ENCODE results near the gene MCM6.
"Not testable (repeated sequence)": the region's sequence is repeated elsewhere in the genome, so short reads cannot be mapped to it uniquely, and the experiment has no call there.

MCM6 gene

DNA sequence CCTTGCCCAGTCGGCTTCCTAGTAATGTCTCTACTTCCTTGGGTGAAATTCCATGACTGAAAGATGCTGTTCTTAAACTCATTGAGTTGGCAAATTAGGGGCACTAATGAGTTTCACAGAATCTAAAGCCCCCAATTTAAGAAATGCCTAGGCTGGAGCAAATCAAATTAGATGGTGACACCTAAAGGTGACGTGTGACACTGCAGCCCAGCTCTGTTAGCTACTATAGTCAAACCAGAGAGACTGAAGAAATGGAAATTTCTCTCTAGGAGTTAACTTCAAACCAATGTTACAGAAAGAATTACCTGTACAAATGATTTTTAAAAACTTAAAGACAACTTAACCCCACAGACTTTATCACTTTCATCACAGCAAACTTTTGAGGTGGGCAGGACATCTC is 76.5 kb downstream of the MCM6 start:
- ChIA-PET POLR2A (no interaction called here), CTCF (interaction anchor here (0.6 kb wide), 1 partner anchor 97 kb away, joined by 3 read pairs; no protein-coding TSS in a partner anchor)
- TF ChIP-seq FOXM1 (IDR thresholded peaks at IDR 0.05; ENCODE audit: borderline replicate concordance) (no peak), ZNF384 (IDR thresholded peaks at IDR 0.05) (no peak), BHLHE40 (IDR thresholded peaks at IDR 0.05; ENCODE audit: borderline replicate concordance) (no peak), CTBP1 (IDR thresholded peaks at IDR 0.05; ENCODE audit: borderline replicate concordance) (no peak), L3MBTL2 (conservative IDR thresholded peaks at IDR 0.05) (no peak)
- DNase-seq (ENCODE audit: extremely low spot score) = no peak

DNA sequence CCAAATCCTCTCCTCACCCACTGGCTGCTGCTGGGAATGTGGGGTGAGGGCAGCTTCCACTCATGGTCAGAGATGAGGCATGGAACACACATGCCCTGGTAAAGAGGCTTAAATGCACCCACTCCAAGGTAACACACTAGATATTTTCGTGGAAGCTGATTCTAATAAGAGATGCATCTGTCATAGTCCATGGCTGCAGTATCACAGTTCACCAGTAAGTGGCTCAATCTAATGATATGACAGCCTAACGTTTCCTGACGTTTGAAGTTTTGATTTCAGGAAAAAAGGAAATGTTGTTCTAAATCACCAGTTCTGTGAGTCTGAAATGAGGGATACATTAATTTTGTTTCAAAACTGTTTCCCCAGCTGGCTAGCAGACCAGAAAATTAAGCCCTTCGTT is 77.5 kb downstream of the MCM6 start:
- POLR2A ChIA-PET = no interaction called here
- CTCF ChIA-PET = interaction anchor here (0.6 to 1.4 kb wide), 5 partner anchors 9 to 795 kb away, joined by 3 to 9 read pairs (median 5); no protein-coding TSS in a partner anchor
- no peak for TF ChIP-seq BHLHE40 (IDR thresholded peaks at IDR 0.05; ENCODE audit: borderline replicate concordance)

DNA sequence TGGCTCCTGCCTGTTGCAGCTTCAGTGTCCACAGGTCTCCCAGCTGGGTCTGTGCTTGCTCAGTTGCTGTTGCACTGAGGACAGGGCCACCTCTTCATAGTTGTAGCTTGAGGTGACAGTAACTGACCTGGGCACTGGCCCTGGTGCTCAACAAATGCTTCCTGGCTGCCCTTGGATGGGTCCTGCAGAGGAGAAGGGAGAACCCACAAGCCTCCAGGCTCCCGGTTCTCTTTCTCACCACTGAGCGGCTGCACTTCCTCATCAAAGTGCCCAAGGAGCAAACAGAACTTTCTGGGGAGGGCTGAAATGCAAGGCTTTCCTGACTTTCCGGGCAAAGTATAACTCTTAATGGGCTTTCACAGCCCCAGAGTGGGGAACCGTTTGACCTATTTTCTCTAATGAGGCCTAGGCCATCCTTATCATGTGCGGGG is 78.0 kb downstream of the MCM6 start:
- TF ChIP-seq ELF4 (IDR thresholded peaks at IDR 0.05) (no peak), FOXA1 (IDR thresholded peaks at IDR 0.05) (no peak), SP1 (IDR thresholded peaks at IDR 0.05) (no peak), NFRKB (IDR thresholded peaks at IDR 0.05) (no peak), ARNT (IDR thresholded peaks at IDR 0.05) (no peak), BHLHE40 (IDR thresholded peaks at IDR 0.05; ENCODE audit: borderline replicate concordance) (no peak), CTBP1 (IDR thresholded peaks at IDR 0.05; ENCODE audit: borderline replicate concordance) (no peak), FOXM1 (IDR thresholded peaks at IDR 0.05; ENCODE audit: borderline replicate concordance) (no peak), L3MBTL2 (conservative IDR thresholded peaks at IDR 0.05) (no peak), ZNF384 (IDR thresholded peaks at IDR 0.05) (no peak)
- DNase-seq (ENCODE audit: extremely low spot score) = no peak
- ChIA-PET CTCF (interaction anchor here (0.7 to 1.4 kb wide), 10 partner anchors 9 to 806 kb away, joined by 3 to 9 read pairs (median 4); no protein-coding TSS in a partner anchor), POLR2A (no interaction called here)

More for the DNA sequence above, 77.5 kb downstream of the MCM6 start:
- DNase-seq (ENCODE audit: extremely low spot score) = no peak

DNA sequence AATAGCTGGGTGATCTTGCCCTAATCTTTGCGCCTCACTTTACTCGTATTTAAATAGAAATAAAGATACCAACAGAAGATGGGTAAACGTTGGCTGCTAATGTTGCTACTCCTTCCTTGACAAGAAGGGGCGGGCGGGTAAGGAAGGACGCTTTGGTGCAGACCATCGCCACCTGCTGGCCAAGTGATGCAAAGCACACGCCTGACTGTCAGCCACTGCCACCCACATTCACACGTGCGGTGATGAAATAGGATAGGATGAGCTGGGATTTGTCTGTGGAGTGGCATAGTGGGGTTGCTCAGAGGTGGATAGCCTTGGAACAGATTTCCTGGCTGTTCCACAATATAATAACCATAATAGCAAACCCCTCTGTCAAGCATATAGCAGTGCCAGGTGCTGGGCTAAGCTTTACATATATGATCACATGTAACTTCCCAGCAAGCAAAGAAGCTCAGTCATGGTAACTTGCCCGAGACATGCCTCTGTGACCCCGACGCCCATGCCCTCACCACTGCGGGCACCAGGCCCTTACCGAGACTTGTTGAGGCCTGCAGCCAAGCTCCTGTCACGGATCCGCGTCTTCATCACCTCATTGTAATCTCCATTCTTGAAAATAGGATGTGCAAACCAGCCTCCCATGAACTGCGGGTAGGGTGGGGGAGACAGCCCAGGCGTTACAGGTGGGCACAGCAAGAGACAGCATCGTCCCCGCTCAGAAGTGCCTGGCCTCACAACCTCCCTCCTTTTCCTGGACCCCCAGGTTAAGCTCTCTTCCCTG is 78.6 kb downstream of the MCM6 start:
- CTCF ChIA-PET = interaction anchor here (0.6 to 1.4 kb wide), 16 partner anchors 10 to 809 kb away, joined by 3 to 9 read pairs (median 4); no protein-coding TSS in a partner anchor
- POLR2A ChIA-PET = no interaction called here
- DNase-seq (ENCODE audit: extremely low spot score) = peak; percentile 87

DNA sequence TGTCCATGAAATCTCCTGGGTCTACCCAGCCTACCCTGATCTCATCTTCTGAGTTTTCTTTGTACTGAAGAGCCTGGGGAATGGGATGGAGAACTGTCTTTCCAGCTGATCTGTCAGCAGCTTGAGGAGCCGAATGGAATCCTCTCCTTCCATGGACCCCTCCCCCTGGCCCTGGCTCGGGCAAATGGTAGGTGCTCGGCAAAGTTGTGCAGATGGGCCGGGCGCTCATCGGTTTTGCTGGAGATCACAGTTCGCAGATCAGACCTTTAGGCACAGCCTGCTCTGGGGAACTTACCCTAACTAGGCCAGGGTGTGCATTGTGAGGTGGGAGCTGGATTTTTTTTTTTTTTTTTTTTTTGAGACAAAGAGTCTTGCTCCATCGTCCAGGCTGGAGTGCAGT is 79.6 kb downstream of the MCM6 start:
- TF ChIP-seq TARDBP (IDR thresholded peaks at IDR 0.05) = no peak
- TF ChIP-seq, protein P1, sequence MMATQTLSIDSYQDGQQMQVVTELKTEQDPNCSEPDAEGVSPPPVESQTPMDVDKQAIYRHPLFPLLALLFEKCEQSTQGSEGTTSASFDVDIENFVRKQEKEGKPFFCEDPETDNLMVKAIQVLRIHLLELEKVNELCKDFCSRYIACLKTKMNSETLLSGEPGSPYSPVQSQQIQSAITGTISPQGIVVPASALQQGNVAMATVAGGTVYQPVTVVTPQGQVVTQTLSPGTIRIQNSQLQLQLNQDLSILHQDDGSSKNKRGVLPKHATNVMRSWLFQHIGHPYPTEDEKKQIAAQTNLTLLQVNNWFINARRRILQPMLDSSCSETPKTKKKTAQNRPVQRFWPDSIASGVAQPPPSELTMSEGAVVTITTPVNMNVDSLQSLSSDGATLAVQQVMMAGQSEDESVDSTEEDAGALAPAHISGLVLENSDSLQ (IDR thresholded peaks at IDR 0.05) = no peak
- TF ChIP-seq FOXM1 (IDR thresholded peaks at IDR 0.05; ENCODE audit: borderline replicate concordance) = no peak
- TF ChIP-seq NFRKB (IDR thresholded peaks at IDR 0.05) = no peak
- no peak for TF ChIP-seq SP1 (IDR thresholded peaks at IDR 0.05)
- TF ChIP-seq ARNT (IDR thresholded peaks at IDR 0.05) = no peak
- no peak for TF ChIP-seq BHLHE40 (IDR thresholded peaks at IDR 0.05; ENCODE audit: borderline replicate concordance)
- TF ChIP-seq CTBP1 (IDR thresholded peaks at IDR 0.05; ENCODE audit: borderline replicate concordance) = no peak
- TF ChIP-seq L3MBTL2 (conservative IDR thresholded peaks at IDR 0.05) = no peak
- TF ChIP-seq HDGF (IDR thresholded peaks at IDR 0.05; ENCODE audit: borderline replicate concordance) = no peak
- DNase-seq (ENCODE audit: extremely low spot score) = no peak
- ChIA-PET CTCF (interaction anchor here (0.6 to 1.4 kb wide), 7 partner anchors 10 to 808 kb away, joined by 3 to 8 read pairs (median 4); no protein-coding TSS in a partner anchor), POLR2A (no interaction called here)

More for the DNA sequence above, 78.6 kb downstream of the MCM6 start:
- TF ChIP-seq HDGF (IDR thresholded peaks at IDR 0.05; ENCODE audit: borderline replicate concordance) (no peak), L3MBTL2 (conservative IDR thresholded peaks at IDR 0.05) (peak; percentile 25; the same call in 1 of the 2 replicates), ARNT (IDR thresholded peaks at IDR 0.05) (no peak), FOXA1 (IDR thresholded peaks at IDR 0.05) (no peak)

DNA sequence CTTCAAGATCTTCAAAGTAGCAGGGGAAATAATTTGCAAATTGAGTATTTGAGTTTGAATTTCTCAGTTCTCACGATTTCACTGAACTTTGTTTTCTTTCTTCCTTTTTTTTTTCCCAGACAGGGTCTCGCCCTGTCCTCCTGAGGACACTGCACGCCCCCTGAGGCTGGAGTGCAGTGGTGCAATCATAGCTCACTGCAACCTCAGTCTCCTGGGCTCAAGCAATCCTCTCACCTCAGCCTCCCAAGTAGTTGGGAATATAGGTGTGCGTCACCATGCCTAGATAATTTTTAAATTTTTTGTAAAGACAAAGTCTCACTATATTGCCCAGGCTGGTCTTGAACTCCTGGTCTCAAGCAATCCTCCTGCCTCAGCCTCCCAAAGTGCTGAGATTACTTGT is 80.6 kb downstream of the MCM6 start:
- DNase-seq (ENCODE audit: extremely low spot score); POLR2A ChIA-PET: not testable (repeated sequence)
- CTCF ChIA-PET = interaction anchor here (0.6 to 0.7 kb wide), 3 partner anchors 44 to 1067 kb away, joined by 3 to 6 read pairs (median 3); no protein-coding TSS in a partner anchor

DNA sequence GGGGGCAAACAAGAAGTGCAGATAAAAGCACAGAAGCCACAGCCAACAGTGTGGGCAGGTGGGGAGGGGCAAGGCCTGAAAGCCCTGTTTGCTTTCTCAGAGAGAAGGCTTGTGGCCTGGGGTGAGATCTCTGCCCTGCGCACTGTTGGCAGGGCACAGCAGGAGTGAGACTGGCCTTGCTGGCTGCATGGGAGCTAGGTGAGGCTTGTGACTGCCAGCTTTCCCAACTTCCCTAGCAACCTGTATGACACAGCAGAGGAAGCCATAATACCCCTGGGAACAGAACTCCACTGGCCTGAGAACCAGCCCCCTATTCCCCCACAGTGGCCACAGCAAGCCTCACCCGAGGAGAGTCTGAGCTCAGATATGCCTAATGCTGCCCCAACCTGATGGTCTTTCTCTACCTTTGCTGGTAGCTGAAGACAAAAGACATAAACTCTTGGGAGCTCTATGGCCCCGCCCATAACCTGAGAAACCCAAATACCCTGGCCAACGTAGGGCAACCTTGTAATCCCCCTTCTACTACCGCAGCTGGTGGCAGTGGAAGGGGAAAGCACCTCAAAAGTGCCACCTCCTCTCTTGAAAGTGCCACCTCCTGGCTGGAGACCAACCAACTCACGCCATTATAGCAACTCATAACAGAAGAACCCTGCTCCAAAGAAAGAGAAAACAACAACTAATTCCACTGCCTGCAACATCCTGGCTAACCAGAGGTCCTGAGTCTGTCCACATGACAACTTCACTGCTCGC is 83.7 kb downstream of the MCM6 start:
- TF ChIP-seq FOXK2 (IDR thresholded peaks at IDR 0.05) (no peak), TARDBP (IDR thresholded peaks at IDR 0.05) (no peak), NFRKB (IDR thresholded peaks at IDR 0.05) (no peak), SP1 (IDR thresholded peaks at IDR 0.05) (no peak), BHLHE40 (IDR thresholded peaks at IDR 0.05; ENCODE audit: borderline replicate concordance) (no peak), ELF4 (IDR thresholded peaks at IDR 0.05) (no peak), HDGF (IDR thresholded peaks at IDR 0.05; ENCODE audit: borderline replicate concordance) (no peak), FOXM1 (IDR thresholded peaks at IDR 0.05; ENCODE audit: borderline replicate concordance) (no peak), ARNT (IDR thresholded peaks at IDR 0.05) (no peak), FOXA1 (IDR thresholded peaks at IDR 0.05) (no peak), LEF1 (IDR thresholded peaks at IDR 0.05; ENCODE audit: borderline replicate concordance) (no peak)
- DNase-seq (ENCODE audit: extremely low spot score) = no peak
- POLR2A ChIA-PET = no interaction called here
- CTCF ChIA-PET = no interaction called here

Data from HEK293T (cell line).